Upper lobe of left lung (tissue), 4 donors: ENCODE measurements around the gene BIRC2.

Experiments
- CTCF ChIP-seq, 6 experiments: fragments of 450-650 bp in 4 of 6; fragments of 200-600 bp in 2 of 6; sonication (generic) in 2 of 6; IDR thresholded peaks; one replicate each; pipeline ENCODE4 v1.5.1; 2016 to 2019; ENCODE audit warnings: antibody characterized with exemption in 6 of 6
- POLR2A ChIP-seq, 4 donors: fragments of 450-650 bp; IDR thresholded peaks; one replicate each; pipeline ENCODE4 v1.5.1; 2016 to 2017; ENCODE audit warnings: antibody characterized with exemption in 4 of 4, mild to moderate bottlenecking in 2 of 4
- POLR2AphosphoS5 ChIP-seq, 2 donors: sonication (generic); formaldehyde crosslinking; IDR thresholded peaks; one replicate each; pipeline ENCODE4 v1.5.1; 2017; ENCODE audit warnings: antibody characterized with exemption in 2 of 2

- no peak for TF ChIP-seq CTCF (IDR thresholded peaks at IDR 0.05)
- TF ChIP-seq POLR2A (IDR thresholded peaks at IDR 0.05) = no peak
- peak in 1 of 2 donors; percentile 11 for TF ChIP-seq POLR2AphosphoS5 (IDR thresholded peaks at IDR 0.05)
Observed at GRCh38 chr11:102313238-102313940, 33.6 kb upstream of the BIRC2 start.
